Measurements from ENCODE around the gene PCNX2.

DNA sequence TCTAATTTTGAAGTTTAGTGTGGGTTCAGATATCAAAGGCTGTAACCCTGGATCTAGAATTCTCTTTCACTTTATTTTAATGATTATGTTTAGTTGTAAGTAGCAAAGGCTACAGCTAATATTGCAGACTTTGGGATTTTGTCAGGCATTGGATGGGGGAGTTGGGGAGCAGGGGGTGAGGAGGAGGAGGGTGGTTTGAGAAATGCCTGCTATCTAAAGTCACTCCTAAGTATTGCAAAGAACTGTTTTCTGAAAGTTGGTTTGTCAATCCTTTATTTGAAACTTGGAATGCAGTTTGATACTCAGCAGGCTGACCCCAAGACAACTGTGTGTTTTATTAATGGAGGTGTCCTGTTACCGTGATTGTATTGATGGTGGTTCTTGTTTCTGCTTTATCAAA is 343.9 kb downstream of the PCNX2 start:
- TF ChIP-seq YY1 (IDR thresholded peaks at IDR 0.05; ENCODE audit: low read depth, low read length) = no peak
- no peak for TF ChIP-seq JUN (IDR thresholded peaks at IDR 0.05; ENCODE audit: low read depth, low read length)
- TF ChIP-seq, protein P1, sequence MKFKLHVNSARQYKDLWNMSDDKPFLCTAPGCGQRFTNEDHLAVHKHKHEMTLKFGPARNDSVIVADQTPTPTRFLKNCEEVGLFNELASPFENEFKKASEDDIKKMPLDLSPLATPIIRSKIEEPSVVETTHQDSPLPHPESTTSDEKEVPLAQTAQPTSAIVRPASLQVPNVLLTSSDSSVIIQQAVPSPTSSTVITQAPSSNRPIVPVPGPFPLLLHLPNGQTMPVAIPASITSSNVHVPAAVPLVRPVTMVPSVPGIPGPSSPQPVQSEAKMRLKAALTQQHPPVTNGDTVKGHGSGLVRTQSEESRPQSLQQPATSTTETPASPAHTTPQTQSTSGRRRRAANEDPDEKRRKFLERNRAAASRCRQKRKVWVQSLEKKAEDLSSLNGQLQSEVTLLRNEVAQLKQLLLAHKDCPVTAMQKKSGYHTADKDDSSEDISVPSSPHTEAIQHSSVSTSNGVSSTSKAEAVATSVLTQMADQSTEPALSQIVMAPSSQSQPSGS (IDR thresholded peaks at IDR 0.05; ENCODE audit: low read length) = no peak
- TF ChIP-seq JUND (IDR thresholded peaks at IDR 0.05; ENCODE audit: low read length) = no peak
- no peak for TF ChIP-seq POLR2AphosphoS5 (IDR thresholded peaks at IDR 0.05; ENCODE audit: low read depth, low read length)
- TF ChIP-seq, protein P2, sequence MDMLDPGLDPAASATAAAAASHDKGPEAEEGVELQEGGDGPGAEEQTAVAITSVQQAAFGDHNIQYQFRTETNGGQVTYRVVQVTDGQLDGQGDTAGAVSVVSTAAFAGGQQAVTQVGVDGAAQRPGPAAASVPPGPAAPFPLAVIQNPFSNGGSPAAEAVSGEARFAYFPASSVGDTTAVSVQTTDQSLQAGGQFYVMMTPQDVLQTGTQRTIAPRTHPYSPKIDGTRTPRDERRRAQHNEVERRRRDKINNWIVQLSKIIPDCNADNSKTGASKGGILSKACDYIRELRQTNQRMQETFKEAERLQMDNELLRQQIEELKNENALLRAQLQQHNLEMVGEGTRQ (IDR thresholded peaks at IDR 0.05; ENCODE audit: low read length) = no peak
- TF ChIP-seq CEBPB (IDR thresholded peaks at IDR 0.05; ENCODE audit: low read depth, low read length) = no peak
- TF ChIP-seq RBBP5 (IDR thresholded peaks at IDR 0.05; ENCODE audit: borderline replicate concordance, low read depth, low read length) = no peak
- TF ChIP-seq, protein P3, sequence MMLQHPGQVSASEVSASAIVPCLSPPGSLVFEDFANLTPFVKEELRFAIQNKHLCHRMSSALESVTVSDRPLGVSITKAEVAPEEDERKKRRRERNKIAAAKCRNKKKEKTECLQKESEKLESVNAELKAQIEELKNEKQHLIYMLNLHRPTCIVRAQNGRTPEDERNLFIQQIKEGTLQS (IDR thresholded peaks at IDR 0.05; ENCODE audit: insufficient read depth, low read depth, low read length) = no peak
- TF ChIP-seq, protein P4, sequence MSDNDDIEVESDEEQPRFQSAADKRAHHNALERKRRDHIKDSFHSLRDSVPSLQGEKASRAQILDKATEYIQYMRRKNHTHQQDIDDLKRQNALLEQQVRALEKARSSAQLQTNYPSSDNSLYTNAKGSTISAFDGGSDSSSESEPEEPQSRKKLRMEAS (IDR thresholded peaks at IDR 0.05) = no peak
- TF ChIP-seq, protein P5, sequence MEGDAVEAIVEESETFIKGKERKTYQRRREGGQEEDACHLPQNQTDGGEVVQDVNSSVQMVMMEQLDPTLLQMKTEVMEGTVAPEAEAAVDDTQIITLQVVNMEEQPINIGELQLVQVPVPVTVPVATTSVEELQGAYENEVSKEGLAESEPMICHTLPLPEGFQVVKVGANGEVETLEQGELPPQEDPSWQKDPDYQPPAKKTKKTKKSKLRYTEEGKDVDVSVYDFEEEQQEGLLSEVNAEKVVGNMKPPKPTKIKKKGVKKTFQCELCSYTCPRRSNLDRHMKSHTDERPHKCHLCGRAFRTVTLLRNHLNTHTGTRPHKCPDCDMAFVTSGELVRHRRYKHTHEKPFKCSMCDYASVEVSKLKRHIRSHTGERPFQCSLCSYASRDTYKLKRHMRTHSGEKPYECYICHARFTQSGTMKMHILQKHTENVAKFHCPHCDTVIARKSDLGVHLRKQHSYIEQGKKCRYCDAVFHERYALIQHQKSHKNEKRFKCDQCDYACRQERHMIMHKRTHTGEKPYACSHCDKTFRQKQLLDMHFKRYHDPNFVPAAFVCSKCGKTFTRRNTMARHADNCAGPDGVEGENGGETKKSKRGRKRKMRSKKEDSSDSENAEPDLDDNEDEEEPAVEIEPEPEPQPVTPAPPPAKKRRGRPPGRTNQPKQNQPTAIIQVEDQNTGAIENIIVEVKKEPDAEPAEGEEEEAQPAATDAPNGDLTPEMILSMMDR (IDR thresholded peaks at IDR 0.05; ENCODE audit: control extremely low read depth in 1 of 3, insufficient read depth in 1 of 3, low read depth in 1 of 3, low read length in 3 of 3) = no peak
- no peak for TF ChIP-seq EP300 (IDR thresholded peaks at IDR 0.05; ENCODE audit: borderline replicate concordance in 1 of 2, low read depth in 2 of 2, low read length in 2 of 2)
